ENCODE results near the gene NCKAP5L.

The NCKAP5L gene

GRCh38 chr12:49869816-49870500 lies 41.7 kb upstream of the NCKAP5L start:
- no peaks in the 10 kb centered on the region for H3K9me3 ChIP-seq (ENCODE audit: insufficient read depth, low read length)
- H3K4me3 ChIP-seq (ENCODE audit: low read length) = no peak overlapping the region
- H3K27ac ChIP-seq (ENCODE audit: low read length) = no peak overlapping the region
- no peaks in the 10 kb centered on the region for H3K79me2 ChIP-seq (ENCODE audit: low read length)
- H3K27me3 ChIP-seq (ENCODE audit: low read depth, low read length) = peaks cover 5% of the 10 kb centered on the region; the same call in 1 of the 2 replicates
- no peak overlapping the region for H3K9ac ChIP-seq (ENCODE audit: low read length)
- no peaks in the 10 kb centered on the region for H3K4me1 ChIP-seq (ENCODE audit: low read length)
- no peaks in the 10 kb centered on the region for H4K20me1 ChIP-seq (ENCODE audit: insufficient read depth, low read length)
- no peak overlapping the region for H3K4me2 ChIP-seq (ENCODE audit: low read length)
- no peaks in the 10 kb centered on the region for H3K36me3 ChIP-seq (replicated peaks; ENCODE audit: low read depth, low read length)
- H2AFZ ChIP-seq (ENCODE audit: low read depth, low read length) = no peak overlapping the region
- TF ChIP-seq CTCF (IDR thresholded peaks at IDR 0.05; ENCODE audit: low read depth, low read length) = no peak
- TF ChIP-seq EZH2phosphoT487 (IDR thresholded peaks at IDR 0.05; ENCODE audit: low read depth) = no peak

- Histone ChIP-seq H3K27me3 (ENCODE audit: low read depth, low read length) (peaks cover 8% of the 10 kb centered on the region; the same call in 1 of the 2 replicates), H2AFZ (ENCODE audit: low read depth, low read length) (no peak overlapping the region), H3K27ac (ENCODE audit: low read length) (no peak overlapping the region), H3K9ac (ENCODE audit: low read length) (no peak overlapping the region), H3K4me2 (ENCODE audit: low read length) (no peak overlapping the region), H3K4me1 (ENCODE audit: low read length) (no peaks in the 10 kb centered on the region), H4K20me1 (ENCODE audit: insufficient read depth, low read length) (no peaks in the 10 kb centered on the region), H3K79me2 (ENCODE audit: low read length) (no peaks in the 10 kb centered on the region), H3K9me3 (ENCODE audit: insufficient read depth, low read length) (no peaks in the 10 kb centered on the region), H3K36me3 (replicated peaks; ENCODE audit: low read depth, low read length) (no peaks in the 10 kb centered on the region), H3K4me3 (ENCODE audit: low read length) (no peak overlapping the region)
- no peak for TF ChIP-seq CTCF (IDR thresholded peaks at IDR 0.05; ENCODE audit: low read depth, low read length)
- no peak for TF ChIP-seq EZH2phosphoT487 (IDR thresholded peaks at IDR 0.05; ENCODE audit: low read depth)
These were observed 41.0 kb upstream of the NCKAP5L start for GRCh38 chr12:49868952-49869815.

GRCh38 chr12:49868449-49868848 lies 40.2 kb upstream of the NCKAP5L start:
- Histone ChIP-seq H3K4me1 (ENCODE audit: low read length) (no peaks in the 10 kb centered on the region), H3K4me2 (ENCODE audit: low read length) (no peak overlapping the region), H3K36me3 (replicated peaks; ENCODE audit: low read depth, low read length) (no peaks in the 10 kb centered on the region), H3K9me3 (ENCODE audit: insufficient read depth, low read length) (no peaks in the 10 kb centered on the region), H3K79me2 (ENCODE audit: low read length) (no peaks in the 10 kb centered on the region), H4K20me1 (ENCODE audit: insufficient read depth, low read length) (no peaks in the 10 kb centered on the region), H3K27ac (ENCODE audit: low read length) (no peak overlapping the region), H2AFZ (ENCODE audit: low read depth, low read length) (no peak overlapping the region), H3K9ac (ENCODE audit: low read length) (no peak overlapping the region), H3K27me3 (ENCODE audit: low read depth, low read length) (peaks cover 6% of the 10 kb centered on the region; the same call in 1 of the 2 replicates), H3K4me3 (ENCODE audit: low read length) (no peak overlapping the region)
- no peak for TF ChIP-seq EZH2phosphoT487 (IDR thresholded peaks at IDR 0.05; ENCODE audit: low read depth)
- TF ChIP-seq CTCF (IDR thresholded peaks at IDR 0.05; ENCODE audit: low read depth, low read length) = no peak
